HEK293 (cell line): ENCODE measurements around the gene NR2C2.

Experiments used
- BCL11A ChIP-seq: fragments of 450-650 bp; formaldehyde crosslinking; IDR thresholded peaks from 2 replicates; pipeline ENCODE4 v1.5.1; 2016; ENCODE audit warnings: low read depth, missing biosample characterization, missing genetic modification characterization
- KLF17 ChIP-seq: fragments of 450-650 bp; formaldehyde crosslinking; IDR thresholded peaks from 2 replicates; pipeline ENCODE4 v1.5.1; 2016; ENCODE audit warnings: missing biosample characterization, missing genetic modification characterization
- MEIS1 ChIP-seq: sonication (generic); formaldehyde crosslinking; IDR thresholded peaks from 2 replicates; pipeline ENCODE4 v1.8.1; 2022; ENCODE audit warnings: missing genetic modification reagents, mild to moderate bottlenecking, borderline replicate concordance
- MYNN ChIP-seq: fragments of 450-650 bp; formaldehyde crosslinking; IDR thresholded peaks from 2 replicates; pipeline ENCODE4 v1.5.1; 2016; ENCODE audit warnings: missing biosample characterization, missing genetic modification characterization, borderline replicate concordance
- PBX3 ChIP-seq: sonication (generic); formaldehyde crosslinking; IDR thresholded peaks from 2 replicates; pipeline ENCODE4 v1.8.1; 2022; ENCODE audit warnings: mild to moderate bottlenecking, moderate library complexity, missing genetic modification reagents
- ZBTB17 ChIP-seq: fragments of 450-650 bp; formaldehyde crosslinking; IDR thresholded peaks from 2 replicates; pipeline ENCODE4 v1.5.1; 2016; ENCODE audit warnings: missing biosample characterization, missing genetic modification characterization
- ZBTB48 ChIP-seq: fragments of 450-650 bp; formaldehyde crosslinking; IDR thresholded peaks from 2 replicates; pipeline ENCODE4 v1.5.1; 2016; ENCODE audit warnings: missing biosample characterization, missing genetic modification characterization
- ZFP41 ChIP-seq: fragments of 450-650 bp; formaldehyde crosslinking; IDR thresholded peaks from 2 replicates; pipeline ENCODE4 v1.5.1; 2016; ENCODE audit warnings: missing biosample characterization, missing genetic modification characterization, borderline replicate concordance
- ZNF133 ChIP-seq: fragments of 450-650 bp; formaldehyde crosslinking; IDR thresholded peaks from 2 replicates; pipeline ENCODE4 v1.5.1; 2016; ENCODE audit warnings: missing biosample characterization, missing genetic modification characterization
- ZNF157 ChIP-seq: fragments of 450-650 bp; formaldehyde crosslinking; IDR thresholded peaks from 2 replicates; pipeline ENCODE4 v1.5.1; 2016; ENCODE audit warnings: missing biosample characterization, missing genetic modification characterization
- ZNF23 ChIP-seq: fragments of 450-650 bp; formaldehyde crosslinking; IDR thresholded peaks from 2 replicates; pipeline ENCODE4 v1.5.1; 2016; ENCODE audit warnings: missing biosample characterization, missing genetic modification characterization, borderline replicate concordance
- ZNF292 ChIP-seq: fragments of 450-650 bp; formaldehyde crosslinking; IDR thresholded peaks from 2 replicates; pipeline ENCODE4 v1.5.1; 2016; ENCODE audit warnings: low read depth, missing biosample characterization, missing genetic modification characterization, borderline replicate concordance
- ZNF335 ChIP-seq: fragments of 450-650 bp; formaldehyde crosslinking; conservative IDR thresholded peaks from 2 replicates; pipeline ENCODE4 v1.5.1; 2016; ENCODE audit warnings: missing biosample characterization, missing genetic modification characterization
- ZNF350 ChIP-seq: fragments of 450-650 bp; formaldehyde crosslinking; IDR thresholded peaks from 2 replicates; pipeline ENCODE4 v1.5.0; 2017; ENCODE audit warnings: missing biosample characterization, mild to moderate bottlenecking, missing genetic modification characterization
- ZNF48 ChIP-seq: fragments of 450-650 bp; formaldehyde crosslinking; IDR thresholded peaks from 2 replicates; pipeline ENCODE4 v1.5.1; 2016; ENCODE audit warnings: missing biosample characterization, missing genetic modification characterization
- ZNF514 ChIP-seq: fragments of 450-650 bp; formaldehyde crosslinking; IDR thresholded peaks from 2 replicates; pipeline ENCODE4 v1.5.1; 2016; ENCODE audit warnings: missing biosample characterization, missing genetic modification characterization
- ZNF561 ChIP-seq: fragments of 450-650 bp; IDR thresholded peaks from 2 replicates; pipeline ENCODE4 v1.5.1; 2018; ENCODE audit warnings: missing biosample characterization, missing genetic modification characterization, borderline replicate concordance
- ZNF629 ChIP-seq: fragments of 450-650 bp; formaldehyde crosslinking; IDR thresholded peaks from 2 replicates; pipeline ENCODE4 v1.5.1; 2017; ENCODE audit warnings: missing biosample characterization, missing genetic modification characterization
- ZNF660 ChIP-seq: fragments of 450-650 bp; IDR thresholded peaks from 2 replicates; pipeline ENCODE4 v1.5.1; 2018; ENCODE audit warnings: missing biosample characterization, mild to moderate bottlenecking, missing genetic modification characterization
- ZNF707 ChIP-seq: fragments of 450-650 bp; formaldehyde crosslinking; IDR thresholded peaks from 2 replicates; pipeline ENCODE4 v1.5.1; 2016; ENCODE audit warnings: missing biosample characterization, missing genetic modification characterization
- TF ChIP-seq, protein P1 (sequence below): fragments of 450-650 bp; formaldehyde crosslinking; IDR thresholded peaks from 2 replicates; pipeline ENCODE4 v1.5.1; 2016; ENCODE audit warnings: missing biosample characterization, missing genetic modification characterization
- TF ChIP-seq, protein P2 (sequence below): fragments of 450-650 bp; formaldehyde crosslinking; IDR thresholded peaks from 2 replicates; pipeline ENCODE4 v1.5.0; 2017; ENCODE audit warnings: missing biosample characterization, missing genetic modification characterization, borderline replicate concordance
- TF ChIP-seq, protein P3 (sequence below): fragments of 450-650 bp; formaldehyde crosslinking; IDR thresholded peaks from 2 replicates; pipeline ENCODE4 v1.5.1; 2016; ENCODE audit warnings: missing biosample characterization, missing genetic modification characterization
- TF ChIP-seq, protein P4 (sequence below): IDR thresholded peaks from 2 replicates; pipeline ENCODE4 v1.6.1; 2011; ENCODE audit warnings: mild to moderate bottlenecking, low read depth, low read length, borderline replicate concordance
- TF ChIP-seq, protein P5 (sequence below): fragments of 450-650 bp; formaldehyde crosslinking; IDR thresholded peaks from 2 replicates; pipeline ENCODE4 v1.5.1; 2016; ENCODE audit warnings: missing biosample characterization, missing genetic modification characterization

Gene NR2C2

GRCh38 chr3:14921034-14921616 lies 26.3 kb upstream of the NR2C2 start (continued):
- TF ChIP-seq ZNF561, result no peak
- TF ChIP-seq ZBTB48, result peak; percentile 58
- TF ChIP-seq ZNF335 (tag by site-specific recombination), result peak; percentile 70
- TF ChIP-seq, protein P1, sequence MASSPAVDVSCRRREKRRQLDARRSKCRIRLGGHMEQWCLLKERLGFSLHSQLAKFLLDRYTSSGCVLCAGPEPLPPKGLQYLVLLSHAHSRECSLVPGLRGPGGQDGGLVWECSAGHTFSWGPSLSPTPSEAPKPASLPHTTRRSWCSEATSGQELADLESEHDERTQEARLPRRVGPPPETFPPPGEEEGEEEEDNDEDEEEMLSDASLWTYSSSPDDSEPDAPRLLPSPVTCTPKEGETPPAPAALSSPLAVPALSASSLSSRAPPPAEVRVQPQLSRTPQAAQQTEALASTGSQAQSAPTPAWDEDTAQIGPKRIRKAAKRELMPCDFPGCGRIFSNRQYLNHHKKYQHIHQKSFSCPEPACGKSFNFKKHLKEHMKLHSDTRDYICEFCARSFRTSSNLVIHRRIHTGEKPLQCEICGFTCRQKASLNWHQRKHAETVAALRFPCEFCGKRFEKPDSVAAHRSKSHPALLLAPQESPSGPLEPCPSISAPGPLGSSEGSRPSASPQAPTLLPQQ, result 0 out of 2 replicates have a peak, but pooled peaks have one; percentile 39
- TF ChIP-seq, protein P2, sequence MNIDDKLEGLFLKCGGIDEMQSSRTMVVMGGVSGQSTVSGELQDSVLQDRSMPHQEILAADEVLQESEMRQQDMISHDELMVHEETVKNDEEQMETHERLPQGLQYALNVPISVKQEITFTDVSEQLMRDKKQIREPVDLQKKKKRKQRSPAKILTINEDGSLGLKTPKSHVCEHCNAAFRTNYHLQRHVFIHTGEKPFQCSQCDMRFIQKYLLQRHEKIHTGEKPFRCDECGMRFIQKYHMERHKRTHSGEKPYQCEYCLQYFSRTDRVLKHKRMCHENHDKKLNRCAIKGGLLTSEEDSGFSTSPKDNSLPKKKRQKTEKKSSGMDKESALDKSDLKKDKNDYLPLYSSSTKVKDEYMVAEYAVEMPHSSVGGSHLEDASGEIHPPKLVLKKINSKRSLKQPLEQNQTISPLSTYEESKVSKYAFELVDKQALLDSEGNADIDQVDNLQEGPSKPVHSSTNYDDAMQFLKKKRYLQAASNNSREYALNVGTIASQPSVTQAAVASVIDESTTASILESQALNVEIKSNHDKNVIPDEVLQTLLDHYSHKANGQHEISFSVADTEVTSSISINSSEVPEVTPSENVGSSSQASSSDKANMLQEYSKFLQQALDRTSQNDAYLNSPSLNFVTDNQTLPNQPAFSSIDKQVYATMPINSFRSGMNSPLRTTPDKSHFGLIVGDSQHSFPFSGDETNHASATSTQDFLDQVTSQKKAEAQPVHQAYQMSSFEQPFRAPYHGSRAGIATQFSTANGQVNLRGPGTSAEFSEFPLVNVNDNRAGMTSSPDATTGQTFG (tag by site-specific recombination), result no peak
- TF ChIP-seq PBX3 (CRISPR knock-in tag), result 0 out of 2 replicates have a peak, but pooled peaks have one; percentile 21
- no peak for TF ChIP-seq ZNF350 (tag by site-specific recombination)
- TF ChIP-seq, protein P3, sequence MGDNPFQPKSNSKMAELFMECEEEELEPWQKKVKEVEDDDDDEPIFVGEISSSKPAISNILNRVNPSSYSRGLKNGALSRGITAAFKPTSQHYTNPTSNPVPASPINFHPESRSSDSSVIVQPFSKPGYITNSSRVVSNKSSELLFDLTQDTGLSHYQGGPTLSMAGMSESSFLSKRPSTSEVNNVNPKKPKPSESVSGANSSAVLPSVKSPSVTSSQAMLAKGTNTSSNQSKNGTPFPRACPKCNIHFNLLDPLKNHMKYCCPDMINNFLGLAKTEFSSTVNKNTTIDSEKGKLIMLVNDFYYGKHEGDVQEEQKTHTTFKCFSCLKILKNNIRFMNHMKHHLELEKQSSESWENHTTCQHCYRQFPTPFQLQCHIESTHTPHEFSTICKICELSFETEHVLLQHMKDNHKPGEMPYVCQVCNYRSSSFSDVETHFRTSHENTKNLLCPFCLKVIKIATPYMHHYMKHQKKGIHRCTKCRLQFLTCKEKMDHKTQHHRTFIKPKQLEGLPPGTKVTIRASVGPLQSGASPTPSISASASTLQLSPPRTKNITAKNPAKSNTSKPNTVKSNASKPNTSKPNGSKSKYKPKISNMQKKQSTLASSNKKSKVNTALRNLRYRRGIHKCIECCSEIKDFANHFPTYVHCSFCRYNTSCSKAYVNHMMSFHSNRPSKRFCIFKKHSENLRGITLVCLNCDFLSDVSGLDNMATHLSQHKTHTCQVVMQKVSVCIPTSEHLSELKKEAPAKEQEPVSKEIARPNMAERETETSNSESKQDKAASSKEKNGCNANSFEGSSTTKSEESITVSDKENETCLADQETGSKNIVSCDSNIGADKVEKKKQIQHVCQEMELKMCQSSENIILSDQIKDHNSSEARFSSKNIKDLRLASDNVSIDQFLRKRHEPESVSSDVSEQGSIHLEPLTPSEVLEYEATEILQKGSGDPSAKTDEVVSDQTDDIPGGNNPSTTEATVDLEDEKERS (tag by site-specific recombination), result no peak
- peak; percentile 70 for TF ChIP-seq KLF17 (tag by site-specific recombination)
- TF ChIP-seq, protein P4, sequence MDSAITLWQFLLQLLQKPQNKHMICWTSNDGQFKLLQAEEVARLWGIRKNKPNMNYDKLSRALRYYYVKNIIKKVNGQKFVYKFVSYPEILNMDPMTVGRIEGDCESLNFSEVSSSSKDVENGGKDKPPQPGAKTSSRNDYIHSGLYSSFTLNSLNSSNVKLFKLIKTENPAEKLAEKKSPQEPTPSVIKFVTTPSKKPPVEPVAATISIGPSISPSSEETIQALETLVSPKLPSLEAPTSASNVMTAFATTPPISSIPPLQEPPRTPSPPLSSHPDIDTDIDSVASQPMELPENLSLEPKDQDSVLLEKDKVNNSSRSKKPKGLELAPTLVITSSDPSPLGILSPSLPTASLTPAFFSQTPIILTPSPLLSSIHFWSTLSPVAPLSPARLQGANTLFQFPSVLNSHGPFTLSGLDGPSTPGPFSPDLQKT, result no peak
- TF ChIP-seq ZNF514 (tag by site-specific recombination), result no peak
- TF ChIP-seq ZNF48 (tag by site-specific recombination), result no peak
- TF ChIP-seq ZNF660 (tag by site-specific recombination), result peak; percentile 91
- no peak for TF ChIP-seq MYNN (tag by site-specific recombination)
- no peak for TF ChIP-seq MEIS1 (CRISPR knock-in tag)
- 0 out of 2 replicates have a peak, but pooled peaks have one; percentile 12 for TF ChIP-seq ZNF629 (tag by site-specific recombination)
- peak; percentile 49 for TF ChIP-seq ZBTB17 (tag by site-specific recombination)
- no peak for TF ChIP-seq ZNF157
- TF ChIP-seq ZNF23 (tag by site-specific recombination), result no peak
- TF ChIP-seq, protein P5, sequence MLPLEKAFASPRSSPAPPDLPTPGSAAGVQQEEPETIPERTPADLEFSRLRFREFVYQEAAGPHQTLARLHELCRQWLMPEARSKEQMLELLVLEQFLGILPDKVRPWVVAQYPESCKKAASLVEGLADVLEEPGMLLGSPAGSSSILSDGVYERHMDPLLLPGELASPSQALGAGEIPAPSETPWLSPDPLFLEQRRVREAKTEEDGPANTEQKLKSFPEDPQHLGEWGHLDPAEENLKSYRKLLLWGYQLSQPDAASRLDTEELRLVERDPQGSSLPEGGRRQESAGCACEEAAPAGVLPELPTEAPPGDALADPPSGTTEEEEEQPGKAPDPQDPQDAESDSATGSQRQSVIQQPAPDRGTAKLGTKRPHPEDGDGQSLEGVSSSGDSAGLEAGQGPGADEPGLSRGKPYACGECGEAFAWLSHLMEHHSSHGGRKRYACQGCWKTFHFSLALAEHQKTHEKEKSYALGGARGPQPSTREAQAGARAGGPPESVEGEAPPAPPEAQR (tag by site-specific recombination), result no peak
- TF ChIP-seq ZNF133 (tag by site-specific recombination), result no peak
- no peak for TF ChIP-seq ZFP41 (tag by site-specific recombination)
- no peak for TF ChIP-seq ZNF292 (tag by site-specific recombination)
- no peak for TF ChIP-seq ZNF707
- no peak for TF ChIP-seq BCL11A (tag by site-specific recombination)
